Central memory CD4-positive, alpha-beta T cell (primary cell): ENCODE results near the gene EEF2KMT.
"Not testable (repeated sequence)": the region's sequence is repeated elsewhere in the genome, so short reads cannot be mapped to it uniquely, and the experiment has no call there.

Experiments
- DNase-seq: peaks from one replicate; pipeline ENCODE4 v3.0.0; 2022

Gene EEF2KMT

GRCh38 chr16:5070431-5071186 lies 27.0 kb downstream of the EEF2KMT start:
- no peak for DNase-seq

GRCh38 chr16:5069854-5070253 lies 27.7 kb downstream of the EEF2KMT start:
- no peak for DNase-seq

GRCh38 chr16:5069048-5069447 lies 28.5 kb downstream of the EEF2KMT start:
- DNase-seq, result no peak

- DNase-seq, result no peak
These were observed 31.1 kb downstream of the EEF2KMT start for GRCh38 chr16:5066511-5066910.

GRCh38 chr16:5065813-5066212 lies 31.8 kb downstream of the EEF2KMT start, which contains the start of gene C16orf89:
TSS of gene C16orf89 (minus strand) at chr16:5065956. CDS start at chr16:5065908, 48 bp downstream.
- no peak for DNase-seq

GRCh38 chr16:5065326-5065725 lies 32.3 kb downstream of the EEF2KMT start:
- DNase-seq, result no peak

GRCh38 chr16:5064915-5065314 lies 32.7 kb downstream of the EEF2KMT start:
- DNase-seq, result no peak

- DNase-seq, result no peak
These were observed 34.5 kb downstream of the EEF2KMT start for GRCh38 chr16:5062790-5063765.

- DNase-seq, result no peak
These were observed 35.5 kb downstream of the EEF2KMT start for GRCh38 chr16:5062051-5062450.

GRCh38 chr16:5060073-5060641 lies 37.4 kb downstream of the EEF2KMT start:
- no peak for DNase-seq

- DNase-seq, result no peak
These were observed 38.1 kb downstream of the EEF2KMT start for GRCh38 chr16:5059386-5060072.

- no peak for DNase-seq
These were observed 39.1 kb downstream of the EEF2KMT start for GRCh38 chr16:5058476-5058875.

GRCh38 chr16:5056352-5056751 lies 41.2 kb downstream of the EEF2KMT start:
- no peak for DNase-seq

GRCh38 chr16:5054876-5055865 lies 42.4 kb downstream of the EEF2KMT start:
- DNase-seq, result no peak

GRCh38 chr16:5046914-5047313 lies 50.7 kb downstream of the EEF2KMT start:
- DNase-seq, result no peak

GRCh38 chr16:5045499-5046115 lies 52.0 kb downstream of the EEF2KMT start:
- DNase-seq, result no peak

GRCh38 chr16:5044581-5044980 lies 53.0 kb downstream of the EEF2KMT start:
- DNase-seq, result not testable (repeated sequence)

- DNase-seq, result no peak
These were observed 53.5 kb downstream of the EEF2KMT start for GRCh38 chr16:5044011-5044540.

- no peak for DNase-seq
These were observed 54.9 kb downstream of the EEF2KMT start for GRCh38 chr16:5042574-5043171.

- no peak for DNase-seq
These were observed 55.9 kb downstream of the EEF2KMT start for GRCh38 chr16:5041600-5042133.
